OCI-M1 (cell line): ENCODE data around the gene MTMR12.

Experiments used
- DNase-seq: peaks from one replicate; lab custom pipeline; 2025; lab: John Stamatoyannopoulos, UW

Gene MTMR12

GRCh38 chr5:32197032-32197431 lies 115.7 kb downstream of the MTMR12 start:
- no peak for DNase-seq

GRCh38 chr5:32195265-32195664 lies 117.5 kb downstream of the MTMR12 start:
- no peak for DNase-seq

- peak; percentile 78 for DNase-seq
These were observed 119.1 kb downstream of the MTMR12 start for GRCh38 chr5:32193591-32193990.

- DNase-seq: no peak
These were observed 122.6 kb downstream of the MTMR12 start for GRCh38 chr5:32190095-32190494.

GRCh38 chr5:32187675-32188074 lies 125.1 kb downstream of the MTMR12 start:
- DNase-seq: no peak

- no peak for DNase-seq
These were observed 130.2 kb downstream of the MTMR12 start for GRCh38 chr5:32182463-32183063.
